CD4-positive, alpha-beta memory T cell (primary cell): ENCODE data around the gene GPR87. TPM values are rescaled to one million over a fixed set of nuclear protein-coding genes. Genes with fewer than 3 reads are reported as not detected.

ENCODE experiments used
- CTCF ChIA-PET: fragments of 350-600 bp; sonication (Branson Sonifier 250); formaldehyde crosslinking; loops from one replicate; lab custom pipeline; 2021; ENCODE audit warnings: inconsistent platforms; ENCODE audit not compliant: partially characterized antibody; lab: Charles Lee
- POLR2A ChIA-PET: fragments of 350-600 bp; sonication (Branson Sonifier 250); formaldehyde crosslinking; loops from one replicate; lab custom pipeline; 2021; ENCODE audit not compliant: partially characterized antibody; lab: Charles Lee
- DNase-seq, 5 donors: peaks; one replicate each; pipeline versions ENCODE4 v3.0.0 to v3.0.0-alpha.2; 2020 to 2022; ENCODE audit warnings: mixed read lengths in 1 of 5
- H3K27ac ChIP-seq: one replicate; pipeline ENCODE4 v1.7.0; 2013; ENCODE audit warnings: low read depth, low read length
- H3K27me3 ChIP-seq: 2 replicates; pipeline ENCODE4 v1.7.0; 2013; ENCODE audit warnings: mild to moderate bottlenecking, low read length, moderate library complexity; ENCODE audit not compliant: insufficient read depth
- H3K36me3 ChIP-seq: 2 replicates; pipeline ENCODE4 v1.7.0; 2013; ENCODE audit warnings: mild to moderate bottlenecking, low read length, moderate library complexity; ENCODE audit not compliant: insufficient read depth
- H3K4me1 ChIP-seq: 2 replicates; pipeline ENCODE4 v1.7.0; 2013; ENCODE audit warnings: mild to moderate bottlenecking, low read length, moderate library complexity; ENCODE audit not compliant: insufficient read depth
- H3K4me3 ChIP-seq, 2 donors: one replicate each; pipeline ENCODE4 v1.7.0; 2013; ENCODE audit warnings: low read length in 2 of 2, mild to moderate bottlenecking in 1 of 2
- H3K9me3 ChIP-seq, 2 donors: one replicate each; pipeline ENCODE4 v1.7.0; 2013; ENCODE audit warnings: low read length in 2 of 2, control low read depth in 1 of 2; ENCODE audit not compliant: control insufficient read depth in 1 of 2
- H3K27ac Mint-ChIP-seq, 7 donors: one replicate each; pipeline ENCODE4 v1.8.0; 2020 to 2021; ENCODE audit warnings: mixed read lengths in 7 of 7, mild to moderate bottlenecking in 6 of 7, inconsistent platforms in 3 of 7, moderate library complexity in 3 of 7
- H3K27me3 Mint-ChIP-seq, 2 donors: one replicate each; pipeline ENCODE4 v1.8.0; 2020 to 2021; ENCODE audit warnings: mixed read lengths in 2 of 2
- H3K36me3 Mint-ChIP-seq, 2 donors: one replicate each; pipeline ENCODE4 v1.8.0; 2020 to 2021; ENCODE audit warnings: mixed read lengths in 2 of 2, inconsistent platforms in 1 of 2, mild to moderate bottlenecking in 1 of 2
- H3K4me1 Mint-ChIP-seq, 4 donors: one replicate each; pipeline ENCODE4 v1.8.0; 2020 to 2021; ENCODE audit warnings: mixed read lengths in 4 of 4, mild to moderate bottlenecking in 1 of 4
- H3K4me3 Mint-ChIP-seq, 8 donors: one replicate each; pipeline ENCODE4 v1.8.0; 2020 to 2021; ENCODE audit warnings: mixed read lengths in 8 of 8, mild to moderate bottlenecking in 7 of 8, moderate library complexity in 6 of 8, inconsistent platforms in 3 of 8
- H3K9me3 Mint-ChIP-seq, 8 donors: one replicate each; pipeline ENCODE4 v1.8.0; 2020 to 2021; ENCODE audit warnings: mixed read lengths in 8 of 8, mild to moderate bottlenecking in 5 of 8, inconsistent platforms in 3 of 8, moderate library complexity in 1 of 8
- intact Hi-C: fragments of 100-400 bp; cut with micrococcal nuclease; formaldehyde crosslinking; loops from one replicate; pipeline ENCODE4 v1.15.1; 2023
- polyA plus RNA-seq, 2 donors: library from polyadenylated mRNA; unstranded; fragments of 300-500 nt; fragmentation: Illumina TruSeq; gene quantifications; one replicate each; pipeline ENCODE4 v1.2.3, GENCODE V29; 2021
- total RNA-seq, 2 experiments: library from RNA; stranded (reverse); gene quantifications; one replicate each; pipeline ENCODE4 v1.2.3, GENCODE V29; 2021

The GPR87 gene
- total and polyA plus RNA-seq, 4 experiments from 2014 or later: not detected

DNA sequence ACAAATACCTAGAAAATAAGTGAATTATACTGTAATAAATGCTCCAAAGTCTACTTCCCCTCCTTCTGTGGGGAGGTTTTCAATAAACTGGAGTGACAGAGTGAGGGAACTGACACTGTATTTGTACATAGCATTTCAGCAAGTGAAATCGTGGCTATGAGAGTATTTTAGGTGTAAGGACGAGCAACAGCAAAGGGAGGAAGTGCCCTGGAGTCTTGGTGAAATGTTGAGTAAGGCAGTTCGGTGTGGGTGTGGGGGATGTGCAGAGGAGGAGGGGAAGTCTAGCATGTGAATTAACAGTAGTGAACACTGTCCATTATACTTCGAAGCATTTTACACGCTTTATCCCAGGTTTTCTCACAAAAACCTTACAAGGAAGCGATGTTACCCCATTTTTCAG is 30.8 kb upstream of the GPR87 start:
- H3K36me3 Mint-ChIP-seq: no peaks in the 10 kb centered on the region
- no peaks in the 10 kb centered on the region for H3K9me3 ChIP-seq
- H3K4me3 ChIP-seq: no peak overlapping the region
- no peaks in the 10 kb centered on the region for H3K36me3 ChIP-seq
- H3K4me1 ChIP-seq: no peaks in the 10 kb centered on the region
- DNase-seq: no peak
- peaks cover 0 to 8% (median 7%) of the 10 kb centered on the region in 4 donors for H3K4me1 Mint-ChIP-seq
- ChIA-PET CTCF (no interaction called here), POLR2A (no interaction called here)
- H3K27ac Mint-ChIP-seq: no peak overlapping the region
- H3K27ac ChIP-seq: no peak overlapping the region
- no peak overlapping the region for H3K4me3 Mint-ChIP-seq
- H3K27me3 ChIP-seq: peaks cover 5% of the 10 kb centered on the region
- intact Hi-C loops: no loop called here
- H3K9me3 Mint-ChIP-seq: no peaks in the 10 kb centered on the region
- peaks cover 12 to 22% of the 10 kb centered on the region in 2 donors for H3K27me3 Mint-ChIP-seq

DNA sequence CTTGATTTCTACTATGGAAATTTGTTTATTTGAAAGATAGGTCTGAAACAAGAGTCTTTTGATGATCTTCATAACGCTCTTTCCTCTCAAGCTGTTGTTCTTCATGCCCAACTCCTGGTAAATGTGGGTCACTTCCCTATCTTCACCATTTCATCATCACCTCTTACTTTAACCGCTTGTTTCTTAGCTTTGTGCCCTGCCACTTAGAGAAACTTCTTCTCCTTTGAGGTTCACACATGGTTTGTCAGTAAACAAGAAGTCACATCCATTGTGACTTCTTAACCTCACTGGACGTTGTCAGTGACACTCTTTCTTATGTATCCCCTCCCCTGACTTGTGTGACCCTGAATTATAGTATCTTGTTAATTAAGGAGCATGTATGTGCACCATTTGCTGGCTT is 29.7 kb upstream of the GPR87 start:
- Histone ChIP-seq H3K4me1 (no peaks in the 10 kb centered on the region), H3K27ac (no peak overlapping the region), H3K4me3 (no peak overlapping the region), H3K27me3 (peaks cover 5% of the 10 kb centered on the region), H3K36me3 (no peaks in the 10 kb centered on the region), H3K9me3 (no peaks in the 10 kb centered on the region)
- Mint-ChIP-seq H3K9me3 (peaks cover 0 to 4% (median 0%) of the 10 kb centered on the region in 8 donors), H3K27ac (no peak overlapping the region), H3K36me3 (no peaks in the 10 kb centered on the region), H3K27me3 (peaks cover 7 to 20% of the 10 kb centered on the region in 2 donors), H3K4me3 (peak overlapping the region in 2 of 8 donors; percentile 16 to 66), H3K4me1 (peaks cover 0 to 8% (median 7%) of the 10 kb centered on the region in 4 donors)
- CTCF ChIA-PET: interaction anchor here (0.9 kb wide), 1 partner anchor 201 kb away, joined by 3 read pairs; no protein-coding TSS in a partner anchor
- intact Hi-C loops: no loop called here
- DNase-seq: no peak
- POLR2A ChIA-PET: no interaction called here

DNA sequence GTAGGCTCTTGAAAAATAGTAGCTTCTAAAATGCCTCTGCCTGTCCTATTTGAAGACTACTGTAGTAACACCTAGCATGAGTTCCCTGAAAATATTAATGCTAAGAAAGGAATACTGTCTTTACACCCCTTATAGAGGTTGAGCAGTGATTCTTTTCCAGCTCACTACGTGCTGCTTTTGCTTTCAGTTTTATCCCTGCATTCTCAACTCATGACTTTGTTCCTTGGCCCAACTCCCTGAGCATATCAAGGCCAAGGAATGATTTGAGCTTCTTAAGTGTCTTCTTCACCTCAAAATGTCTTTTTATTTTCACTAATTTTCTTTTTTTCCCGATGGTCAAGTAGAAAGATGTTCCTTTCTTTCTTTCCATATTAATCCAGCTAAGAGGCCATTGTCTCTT is 29.2 kb upstream of the GPR87 start:
- DNase-seq: no peak
- no peak overlapping the region for H3K27ac ChIP-seq
- ChIA-PET POLR2A (no interaction called here), CTCF (no interaction called here)
- H3K36me3 ChIP-seq: no peaks in the 10 kb centered on the region
- Mint-ChIP-seq H3K27ac (no peak overlapping the region), H3K9me3 (peaks cover 0 to 4% (median 0%) of the 10 kb centered on the region in 8 donors), H3K27me3 (peaks cover 7 to 20% of the 10 kb centered on the region in 2 donors), H3K4me3 (peak overlapping the region in 3 of 8 donors; percentile 7 to 66 (median 16)), H3K4me1 (peaks cover 0 to 8% (median 7%) of the 10 kb centered on the region in 4 donors), H3K36me3 (no peaks in the 10 kb centered on the region)
- no peaks in the 10 kb centered on the region for H3K9me3 ChIP-seq
- peaks cover 5% of the 10 kb centered on the region for H3K27me3 ChIP-seq
- intact Hi-C loops: no loop called here
- no peaks in the 10 kb centered on the region for H3K4me1 ChIP-seq
- H3K4me3 ChIP-seq: no peak overlapping the region

DNA sequence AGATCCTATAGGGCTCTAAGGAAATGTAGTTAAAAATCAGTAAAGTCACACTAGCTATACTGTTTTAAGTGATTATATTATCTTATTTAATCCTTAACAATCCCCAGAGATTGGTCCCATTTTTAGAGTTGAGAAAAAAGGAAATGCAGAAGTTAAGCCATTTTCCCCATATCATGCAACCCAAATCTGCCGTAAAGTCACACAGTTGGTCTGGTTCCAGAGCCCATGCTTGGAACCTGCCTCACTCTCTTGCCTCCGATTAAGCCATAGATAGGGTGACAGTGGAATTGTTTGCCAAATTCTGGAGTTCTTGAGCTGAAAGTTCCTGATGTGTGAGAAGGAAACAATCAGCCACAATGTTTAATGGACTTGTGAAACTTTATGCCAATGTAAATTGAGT is 15.1 kb upstream of the GPR87 start:
- H3K9me3 Mint-ChIP-seq: no peaks in the 10 kb centered on the region
- H3K27ac Mint-ChIP-seq: no peak overlapping the region
- H3K4me3 ChIP-seq: no peak overlapping the region
- CTCF ChIA-PET: interaction anchor here (2.3 kb wide), 1 partner anchor 163 kb away, joined by 6 read pairs; no protein-coding TSS in a partner anchor
- no peaks in the 10 kb centered on the region for H3K36me3 Mint-ChIP-seq
- no peaks in the 10 kb centered on the region for H3K4me1 ChIP-seq
- no peaks in the 10 kb centered on the region for H3K9me3 ChIP-seq
- POLR2A ChIA-PET: no interaction called here
- no peaks in the 10 kb centered on the region for H3K27me3 ChIP-seq
- intact Hi-C loops: no loop called here
- peaks cover 5 to 9% of the 10 kb centered on the region in 2 donors for H3K27me3 Mint-ChIP-seq
- H3K4me3 Mint-ChIP-seq: no peak overlapping the region
- H3K36me3 ChIP-seq: no peaks in the 10 kb centered on the region
- H3K4me1 Mint-ChIP-seq: peaks cover 2 to 8% (median 4%) of the 10 kb centered on the region in 4 donors
- H3K27ac ChIP-seq: no peak overlapping the region
- DNase-seq: no peak

DNA sequence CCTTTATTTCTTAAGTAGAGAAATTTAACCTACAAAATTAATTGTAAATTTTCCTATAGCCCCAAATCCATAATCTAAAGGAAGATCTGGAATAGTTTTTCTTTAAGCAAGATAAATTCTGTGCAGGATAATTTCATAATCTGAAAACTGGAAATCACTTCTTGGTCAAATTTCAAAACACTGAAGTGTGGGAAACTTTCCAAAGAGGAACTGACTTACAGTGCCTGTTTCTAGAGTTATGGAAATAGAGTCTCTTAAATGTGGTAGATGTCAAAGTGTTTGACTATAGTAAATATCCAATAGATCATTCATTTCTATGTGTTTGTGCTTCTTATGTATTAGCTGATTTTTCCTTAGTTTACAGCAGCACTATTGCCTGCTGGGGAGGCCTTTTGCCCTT is 14.3 kb upstream of the GPR87 start:
- Histone ChIP-seq H3K36me3 (no peaks in the 10 kb centered on the region), H3K4me3 (no peak overlapping the region), H3K4me1 (no peaks in the 10 kb centered on the region), H3K9me3 (no peaks in the 10 kb centered on the region), H3K27me3 (no peaks in the 10 kb centered on the region), H3K27ac (no peak overlapping the region)
- DNase-seq: no peak
- intact Hi-C loops: no loop called here
- ChIA-PET CTCF (interaction anchor here (2.3 kb wide), 1 partner anchor 162 kb away, joined by 6 read pairs; no protein-coding TSS in a partner anchor), POLR2A (no interaction called here)
- no peak overlapping the region for H3K4me3 Mint-ChIP-seq
- peaks cover 2 to 8% (median 4%) of the 10 kb centered on the region in 4 donors for H3K4me1 Mint-ChIP-seq
- peaks cover 7 to 9% of the 10 kb centered on the region in 2 donors for H3K27me3 Mint-ChIP-seq
- no peaks in the 10 kb centered on the region for H3K9me3 Mint-ChIP-seq
- H3K27ac Mint-ChIP-seq: no peak overlapping the region
- H3K36me3 Mint-ChIP-seq: no peaks in the 10 kb centered on the region

DNA sequence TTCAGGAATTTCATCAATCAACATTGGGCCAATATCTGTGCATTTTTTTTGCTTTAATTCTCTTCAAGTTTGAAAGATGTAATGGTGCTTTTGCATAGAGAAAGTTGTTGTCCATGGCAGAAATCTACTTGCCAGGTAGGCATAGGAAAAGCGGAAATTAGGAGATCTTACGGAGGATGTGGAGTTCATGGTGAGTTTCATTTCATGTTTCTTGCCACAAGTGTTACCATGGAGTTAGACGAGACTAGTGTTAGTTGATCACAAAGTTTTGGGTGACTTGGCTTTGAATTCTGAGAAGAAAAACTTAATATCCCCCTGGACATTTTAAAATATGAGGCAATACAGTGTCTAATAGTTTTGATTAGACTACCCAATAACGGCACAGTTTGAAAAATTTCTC is 13.8 kb upstream of the GPR87 start:
- Histone ChIP-seq H3K4me1 (no peaks in the 10 kb centered on the region), H3K4me3 (no peak overlapping the region), H3K9me3 (no peaks in the 10 kb centered on the region), H3K27me3 (no peaks in the 10 kb centered on the region), H3K36me3 (no peaks in the 10 kb centered on the region), H3K27ac (no peak overlapping the region)
- no peaks in the 10 kb centered on the region for H3K36me3 Mint-ChIP-seq
- no peak overlapping the region for H3K4me3 Mint-ChIP-seq
- peaks cover 2 to 8% (median 4%) of the 10 kb centered on the region in 4 donors for H3K4me1 Mint-ChIP-seq
- CTCF ChIA-PET: no interaction called here
- H3K9me3 Mint-ChIP-seq: no peaks in the 10 kb centered on the region
- intact Hi-C loops: no loop called here
- DNase-seq: no peak
- POLR2A ChIA-PET: no interaction called here
- peaks cover 7 to 8% of the 10 kb centered on the region in 2 donors for H3K27me3 Mint-ChIP-seq
- H3K27ac Mint-ChIP-seq: no peak overlapping the region

DNA sequence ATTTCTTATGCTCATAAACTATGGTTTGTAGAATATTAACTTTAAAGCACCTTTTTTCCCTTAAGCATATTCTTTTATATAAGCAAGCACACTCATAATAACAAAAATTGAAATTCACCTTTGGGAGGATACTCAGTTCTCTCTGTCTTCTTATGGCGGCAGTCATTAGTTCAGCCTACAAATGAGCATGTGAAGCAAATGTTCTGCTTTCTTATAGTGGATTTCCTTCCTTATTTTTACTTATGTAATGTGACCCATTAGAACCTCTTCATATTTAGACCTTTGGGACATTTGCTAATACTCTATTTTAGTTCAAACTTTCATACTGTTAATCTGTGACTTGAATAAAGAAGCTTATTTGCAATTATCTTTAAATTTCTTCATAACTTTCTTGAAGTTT is 12.7 kb upstream of the GPR87 start, which contains the start of gene P2RY13:
Gene P2RY13, minus strand, starts transcription at position 187 of the 400 bp plus-strand sequence. Its CDS starts 21 bp downstream, at position 166.
- Histone ChIP-seq H3K27me3 (no peaks in the 10 kb centered on the region), H3K36me3 (no peaks in the 10 kb centered on the region), H3K4me3 (no peak within 1 kb of the TSS), H3K27ac (no peak within 1 kb of the TSS), H3K9me3 (no peaks in the 10 kb centered on the region), H3K4me1 (no peaks in the 10 kb centered on the region)
- no peaks in the 10 kb centered on the region for H3K36me3 Mint-ChIP-seq
- CTCF ChIA-PET: interaction anchor here (1.8 kb wide), 1 partner anchor 161 kb away, joined by 23 read pairs; no protein-coding TSS in a partner anchor
- intact Hi-C loops: loop anchor here (5.0 kb wide), 1 partner anchor 37 kb away; no protein-coding TSS in a partner anchor
- no peaks in the 10 kb centered on the region for H3K9me3 Mint-ChIP-seq
- no peak within 1 kb of the TSS for H3K27ac Mint-ChIP-seq
- POLR2A ChIA-PET: no interaction called here
- no peak for DNase-seq
- peaks cover 7 to 8% of the 10 kb centered on the region in 2 donors for H3K27me3 Mint-ChIP-seq
- peak within 1 kb of the TSS in 4 of 8 donors; percentile 1 to 69 (median 12) for H3K4me3 Mint-ChIP-seq
- H3K4me1 Mint-ChIP-seq: peaks cover 2 to 8% (median 4%) of the 10 kb centered on the region in 4 donors
